Parathyroid adenoma (tissue), 2 donors: ENCODE measurements around the gene CCL20.

Experiments
- H2AFZ ChIP-seq: fragments of 300-600 bp; sonication (generic); one replicate; pipeline ENCODE4 v1.7.0; 2017; ENCODE audit warnings: antibody characterized with exemption, mild to moderate bottlenecking
- H3K27ac ChIP-seq: fragments of 300-600 bp; sonication (generic); one replicate; pipeline ENCODE4 v1.7.0; 2017
- H3K27me3 ChIP-seq: fragments of 300-600 bp; sonication (generic); one replicate; pipeline ENCODE4 v1.7.0; 2017; ENCODE audit warnings: low read length; ENCODE audit not compliant: control insufficient read depth, insufficient read depth
- H3K36me3 ChIP-seq: fragments of 300-600 bp; sonication (generic); one replicate; pipeline ENCODE4 v1.7.0; 2017; ENCODE audit warnings: low read length; ENCODE audit not compliant: control insufficient read depth, insufficient read depth
- H3K4me1 ChIP-seq: fragments of 300-600 bp; sonication (generic); one replicate; pipeline ENCODE4 v1.7.0; 2017; ENCODE audit warnings: control low read depth
- H3K4me2 ChIP-seq: fragments of 300-600 bp; sonication (generic); one replicate; pipeline ENCODE4 v1.7.0; 2017; ENCODE audit warnings: low read length
- H3K4me3 ChIP-seq: fragments of 300-600 bp; sonication (generic); one replicate; pipeline ENCODE4 v1.7.0; 2017; ENCODE audit warnings: low read depth, low read length
- H3K79me2 ChIP-seq: fragments of 300-600 bp; sonication (generic); one replicate; pipeline ENCODE4 v1.7.0; 2017; ENCODE audit warnings: control low read depth
- H3K9ac ChIP-seq: fragments of 300-600 bp; sonication (generic); one replicate; pipeline ENCODE4 v1.7.0; 2017; ENCODE audit warnings: mild to moderate bottlenecking
- H3K9me3 ChIP-seq: fragments of 300-600 bp; sonication (generic); one replicate; pipeline ENCODE4 v1.7.0; 2017; ENCODE audit warnings: low read length; ENCODE audit not compliant: control insufficient read depth
- TF ChIP-seq, protein P1 (sequence below): fragments of 300-600 bp; sonication (generic); IDR thresholded peaks from one replicate; pipeline ENCODE4 v1.7.0; 2017; ENCODE audit warnings: antibody characterized with exemption, mild to moderate bottlenecking
- donor health status: primary hyperparathyroidism.

Gene CCL20

DNA sequence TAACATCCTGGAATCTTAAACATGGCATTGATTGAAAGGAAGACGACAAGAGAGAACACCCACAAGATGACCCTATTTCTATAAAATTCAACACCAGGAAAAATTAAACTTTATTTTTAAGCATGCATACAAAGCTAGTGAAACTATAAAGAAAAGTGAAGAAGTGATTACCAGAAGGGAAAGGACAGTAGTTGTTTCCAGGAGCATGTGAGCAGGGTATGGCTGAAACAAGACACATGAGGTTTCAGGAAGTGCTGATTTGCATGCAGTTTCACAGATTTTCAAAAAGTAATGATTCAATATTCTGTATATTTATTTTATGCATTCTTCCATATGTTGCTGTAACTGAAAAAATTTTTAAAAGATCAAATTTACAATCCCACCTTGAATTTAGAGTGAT, 33.2 kb downstream of the CCL20 start:
- Histone ChIP-seq H3K9me3 (peaks cover 2% of the 10 kb centered on the region), H3K79me2 (no peaks in the 10 kb centered on the region)

DNA sequence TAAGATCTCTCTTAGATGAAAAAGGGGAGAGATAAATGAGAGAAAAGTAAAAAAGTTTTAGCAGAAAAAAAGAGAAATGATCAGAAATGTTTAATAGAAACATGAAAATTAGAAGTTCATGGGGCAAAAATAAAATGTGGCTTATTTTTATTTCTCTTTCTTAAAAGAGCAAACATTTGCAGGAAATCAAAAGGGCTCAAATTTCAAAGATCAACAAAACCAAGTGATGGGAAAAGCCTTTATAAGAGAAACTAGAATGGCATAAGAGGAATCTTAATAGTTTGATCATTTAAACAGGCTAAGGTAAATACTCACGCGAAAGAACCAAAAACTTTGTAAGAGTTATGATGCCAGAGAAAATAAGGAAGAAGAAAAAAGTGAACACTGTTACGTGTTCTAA, 34.5 kb downstream of the CCL20 start:
- H2AFZ ChIP-seq: no peak overlapping the region
- H3K36me3 ChIP-seq: no peaks in the 10 kb centered on the region
- H3K9ac ChIP-seq: no peak overlapping the region
- no peaks in the 10 kb centered on the region for H3K4me1 ChIP-seq
- H3K4me3 ChIP-seq: no peak overlapping the region
- peaks cover 2% of the 10 kb centered on the region for H3K9me3 ChIP-seq
- H3K79me2 ChIP-seq: no peaks in the 10 kb centered on the region
- TF ChIP-seq, protein P1, sequence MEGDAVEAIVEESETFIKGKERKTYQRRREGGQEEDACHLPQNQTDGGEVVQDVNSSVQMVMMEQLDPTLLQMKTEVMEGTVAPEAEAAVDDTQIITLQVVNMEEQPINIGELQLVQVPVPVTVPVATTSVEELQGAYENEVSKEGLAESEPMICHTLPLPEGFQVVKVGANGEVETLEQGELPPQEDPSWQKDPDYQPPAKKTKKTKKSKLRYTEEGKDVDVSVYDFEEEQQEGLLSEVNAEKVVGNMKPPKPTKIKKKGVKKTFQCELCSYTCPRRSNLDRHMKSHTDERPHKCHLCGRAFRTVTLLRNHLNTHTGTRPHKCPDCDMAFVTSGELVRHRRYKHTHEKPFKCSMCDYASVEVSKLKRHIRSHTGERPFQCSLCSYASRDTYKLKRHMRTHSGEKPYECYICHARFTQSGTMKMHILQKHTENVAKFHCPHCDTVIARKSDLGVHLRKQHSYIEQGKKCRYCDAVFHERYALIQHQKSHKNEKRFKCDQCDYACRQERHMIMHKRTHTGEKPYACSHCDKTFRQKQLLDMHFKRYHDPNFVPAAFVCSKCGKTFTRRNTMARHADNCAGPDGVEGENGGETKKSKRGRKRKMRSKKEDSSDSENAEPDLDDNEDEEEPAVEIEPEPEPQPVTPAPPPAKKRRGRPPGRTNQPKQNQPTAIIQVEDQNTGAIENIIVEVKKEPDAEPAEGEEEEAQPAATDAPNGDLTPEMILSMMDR: no peak
- no peak overlapping the region for H3K4me2 ChIP-seq
- no peak overlapping the region for H3K27ac ChIP-seq
- H3K27me3 ChIP-seq: no peaks in the 10 kb centered on the region

More for the DNA sequence above, 33.2 kb downstream of the CCL20 start:
- no peak overlapping the region for H3K27ac ChIP-seq
- no peak overlapping the region for H3K4me2 ChIP-seq
- H3K4me3 ChIP-seq: no peak overlapping the region
- TF ChIP-seq, protein P1: no peak
- H3K4me1 ChIP-seq: no peaks in the 10 kb centered on the region
- no peaks in the 10 kb centered on the region for H3K27me3 ChIP-seq
- H3K36me3 ChIP-seq: no peaks in the 10 kb centered on the region
- no peak overlapping the region for H3K9ac ChIP-seq
- H2AFZ ChIP-seq: no peak overlapping the region

GRCh38 chr2:227848586-227848985, 34.9 kb downstream of the CCL20 start:
- Histone ChIP-seq H3K79me2 (no peaks in the 10 kb centered on the region), H3K9me3 (peaks cover 2% of the 10 kb centered on the region), H3K4me2 (no peak overlapping the region), H3K36me3 (no peaks in the 10 kb centered on the region), H3K27me3 (no peaks in the 10 kb centered on the region), H3K27ac (no peak overlapping the region), H3K9ac (no peak overlapping the region), H3K4me1 (no peaks in the 10 kb centered on the region), H3K4me3 (no peak overlapping the region), H2AFZ (no peak overlapping the region)
- TF ChIP-seq, protein P1: no peak

DNA sequence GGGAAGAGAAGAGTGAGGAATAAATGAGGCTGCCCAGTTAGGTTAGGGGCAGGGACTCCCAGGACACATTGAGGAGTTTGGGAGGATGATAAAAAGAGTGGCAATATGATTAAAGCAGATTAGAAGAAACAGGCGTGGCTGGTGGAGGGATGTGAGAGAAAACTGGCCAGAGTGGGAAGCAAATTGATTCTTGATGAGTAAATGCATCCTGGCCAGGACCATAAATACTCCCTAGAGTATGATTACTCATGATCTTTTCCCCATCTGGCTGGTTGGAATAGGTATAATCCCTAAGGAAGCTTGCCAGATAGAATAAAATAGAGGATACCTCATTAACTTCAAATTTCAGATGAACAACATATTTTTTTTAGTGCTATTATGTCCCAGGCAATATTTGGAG, 36.3 kb downstream of the CCL20 start:
- Histone ChIP-seq H3K79me2 (no peaks in the 10 kb centered on the region), H3K27me3 (no peaks in the 10 kb centered on the region), H3K9ac (no peak overlapping the region), H3K4me3 (no peak overlapping the region), H3K9me3 (peaks cover 2% of the 10 kb centered on the region), H3K27ac (no peak overlapping the region), H3K4me2 (no peak overlapping the region), H3K4me1 (no peaks in the 10 kb centered on the region), H2AFZ (no peak overlapping the region), H3K36me3 (no peaks in the 10 kb centered on the region)
- TF ChIP-seq, protein P1: no peak

GRCh38 chr2:227853204-227853629, 39.6 kb downstream of the CCL20 start:
- Histone ChIP-seq H3K4me1 (no peaks in the 10 kb centered on the region), H3K27ac (no peak overlapping the region), H3K4me2 (peak overlapping the region; percentile 35), H3K27me3 (no peaks in the 10 kb centered on the region), H3K79me2 (no peaks in the 10 kb centered on the region), H3K36me3 (no peaks in the 10 kb centered on the region), H3K9ac (no peak overlapping the region), H3K9me3 (peaks cover 2% of the 10 kb centered on the region), H2AFZ (no peak overlapping the region), H3K4me3 (no peak overlapping the region)
- TF ChIP-seq, protein P1: no peak
